Measurements from ENCODE around the gene MRPS11.
"Not testable (repeated sequence)": the region's sequence is repeated elsewhere in the genome, so short reads cannot be mapped to it uniquely, and the experiment has no call there.

Gene MRPS11

GRCh38 chr15:88447206-88447605, 20.3 kb upstream of the MRPS11 start:
- H3K4me3 Mint-ChIP-seq = no peak overlapping the region
- H3K4me1 Mint-ChIP-seq (ENCODE audit: low read depth) = peaks cover 3% of the 10 kb centered on the region
- no peaks in the 10 kb centered on the region for H3K36me3 Mint-ChIP-seq (ENCODE audit: low read depth)
- H3K9me3 Mint-ChIP-seq = peaks cover 9% of the 10 kb centered on the region
- H3K27ac Mint-ChIP-seq = no peak overlapping the region
- H3K27me3 Mint-ChIP-seq (ENCODE audit: low read depth) = peaks cover 20% of the 10 kb centered on the region
- no peak for DNase-seq (ENCODE audit: low spot score)

DNA sequence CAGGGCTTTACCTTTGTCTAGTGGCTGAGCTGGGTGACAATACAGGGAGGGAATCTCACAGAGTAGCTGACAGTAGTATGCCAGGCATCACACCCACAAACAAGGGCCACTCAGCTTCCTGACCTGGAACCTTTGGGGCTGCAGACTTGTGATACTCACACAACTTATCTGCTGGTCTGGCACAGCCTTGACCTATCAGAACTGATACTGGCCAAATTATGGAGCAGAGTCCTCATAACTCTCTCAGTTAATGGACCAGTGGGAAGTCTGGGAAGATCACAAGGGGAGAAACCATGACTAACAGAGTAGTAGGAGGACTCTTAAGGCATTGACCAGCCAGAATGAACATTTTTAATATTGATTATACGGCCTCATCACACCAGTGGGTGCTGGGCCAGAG, 19.8 kb upstream of the MRPS11 start:
- Mint-ChIP-seq H3K27ac (no peak overlapping the region), H3K36me3 (ENCODE audit: low read depth) (no peaks in the 10 kb centered on the region), H3K27me3 (ENCODE audit: low read depth) (peaks cover 19% of the 10 kb centered on the region), H3K9me3 (peaks cover 9% of the 10 kb centered on the region), H3K4me3 (no peak overlapping the region), H3K4me1 (ENCODE audit: low read depth) (peaks cover 3% of the 10 kb centered on the region)
- DNase-seq (ENCODE audit: low spot score) = no peak

DNA sequence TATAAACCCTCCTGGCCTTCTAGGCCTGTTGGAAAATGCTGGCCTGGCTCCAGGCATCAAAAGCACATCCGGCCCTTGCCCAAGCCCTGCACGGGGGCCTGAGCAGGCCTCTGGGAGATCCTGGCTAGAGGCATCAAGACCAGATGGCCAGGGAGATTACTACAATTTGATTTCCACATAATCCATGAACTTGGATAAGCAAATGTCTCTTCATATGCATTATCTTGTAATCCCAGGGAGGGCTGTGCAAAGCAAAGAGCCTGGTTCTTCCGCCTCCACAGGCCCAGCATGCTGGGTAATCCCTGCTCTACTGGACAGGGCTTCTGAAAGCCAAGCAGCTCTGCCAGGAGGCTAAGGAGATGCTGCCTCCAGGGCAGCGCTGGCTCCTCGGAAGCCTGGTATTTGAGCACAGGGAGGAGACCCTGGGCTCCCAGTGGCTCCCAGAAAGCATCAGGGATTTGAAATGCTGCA, 18.5 kb upstream of the MRPS11 start:
- H3K4me3 Mint-ChIP-seq = no peak overlapping the region

DNA sequence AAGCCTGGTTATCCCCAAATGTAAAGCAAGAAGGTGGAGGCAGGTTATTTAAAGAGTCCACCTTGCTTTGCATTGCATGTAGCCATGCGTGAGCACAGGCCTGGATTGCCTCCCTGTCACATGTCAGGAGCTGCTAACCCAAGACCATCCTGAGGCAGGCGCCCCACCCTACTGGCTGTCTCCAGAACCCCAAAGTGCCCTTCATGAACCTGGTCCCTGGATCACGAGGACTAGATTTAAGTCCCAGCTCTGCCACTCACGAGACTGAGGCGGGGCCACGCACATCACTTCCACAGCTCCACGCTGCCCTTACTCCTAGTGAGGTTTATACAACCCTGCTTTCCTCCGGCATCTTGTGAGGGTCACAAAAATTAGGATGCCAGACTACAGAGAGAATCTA, 17.9 kb upstream of the MRPS11 start:
- no peaks in the 10 kb centered on the region for H3K36me3 Mint-ChIP-seq (ENCODE audit: low read depth)
- no peak overlapping the region for H3K27ac Mint-ChIP-seq
- H3K27me3 Mint-ChIP-seq (ENCODE audit: low read depth) = peaks cover 4% of the 10 kb centered on the region
- no peak overlapping the region for H3K4me3 Mint-ChIP-seq
- no peak for DNase-seq (ENCODE audit: low spot score)
- no peaks in the 10 kb centered on the region for H3K9me3 Mint-ChIP-seq
- peaks cover 3% of the 10 kb centered on the region for H3K4me1 Mint-ChIP-seq (ENCODE audit: low read depth)

More for the DNA sequence above, 18.5 kb upstream of the MRPS11 start:
- DNase-seq (ENCODE audit: low spot score) = no peak
- H3K4me1 Mint-ChIP-seq (ENCODE audit: low read depth) = peaks cover 3% of the 10 kb centered on the region
- H3K36me3 Mint-ChIP-seq (ENCODE audit: low read depth) = no peaks in the 10 kb centered on the region
- H3K27ac Mint-ChIP-seq = no peak overlapping the region
- H3K9me3 Mint-ChIP-seq = peaks cover 2% of the 10 kb centered on the region
- H3K27me3 Mint-ChIP-seq (ENCODE audit: low read depth) = peaks cover 9% of the 10 kb centered on the region

- no peak overlapping the region for H3K27ac Mint-ChIP-seq
- peaks cover 3% of the 10 kb centered on the region for H3K4me1 Mint-ChIP-seq (ENCODE audit: low read depth)
- H3K27me3 Mint-ChIP-seq (ENCODE audit: low read depth) = peaks cover 3% of the 10 kb centered on the region
- H3K9me3 Mint-ChIP-seq = no peaks in the 10 kb centered on the region
- H3K36me3 Mint-ChIP-seq (ENCODE audit: low read depth) = no peaks in the 10 kb centered on the region
- H3K4me3 Mint-ChIP-seq = no peak overlapping the region
- peak; percentile 64 for DNase-seq (ENCODE audit: low spot score)
These were observed 17.2 kb upstream of the MRPS11 start for GRCh38 chr15:88450125-88450798.

DNA sequence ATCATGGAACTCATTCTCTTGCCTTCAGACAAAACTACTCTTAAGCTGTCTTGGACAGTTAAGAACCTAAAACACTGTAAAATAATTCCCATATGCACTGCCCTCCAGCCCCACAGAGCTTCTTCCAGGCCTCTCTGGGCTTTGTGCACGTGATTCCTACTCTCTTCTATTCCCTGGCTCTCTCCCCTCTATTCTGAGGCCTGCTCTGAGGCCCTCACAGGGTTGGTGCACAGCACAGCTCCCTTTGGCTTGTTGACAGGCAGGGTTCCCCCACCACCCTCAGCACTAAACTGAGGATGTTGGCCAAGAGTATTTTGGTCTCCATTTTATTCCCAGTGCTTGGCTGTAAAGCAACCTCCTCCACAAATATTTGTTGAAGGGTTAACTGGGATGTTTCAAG, 13.9 kb upstream of the MRPS11 start:
- peaks cover 3% of the 10 kb centered on the region for H3K27me3 Mint-ChIP-seq (ENCODE audit: low read depth)
- H3K36me3 Mint-ChIP-seq (ENCODE audit: low read depth) = peaks cover 1% of the 10 kb centered on the region
- no peak overlapping the region for H3K4me3 Mint-ChIP-seq
- H3K4me1 Mint-ChIP-seq (ENCODE audit: low read depth) = peaks cover 3% of the 10 kb centered on the region
- no peak overlapping the region for H3K27ac Mint-ChIP-seq
- H3K9me3 Mint-ChIP-seq = no peaks in the 10 kb centered on the region
- DNase-seq (ENCODE audit: low spot score) = no peak

GRCh38 chr15:88454236-88454635, 13.3 kb upstream of the MRPS11 start:
- no peaks in the 10 kb centered on the region for H3K9me3 Mint-ChIP-seq
- no peak overlapping the region for H3K27ac Mint-ChIP-seq
- peaks cover 3% of the 10 kb centered on the region for H3K4me1 Mint-ChIP-seq (ENCODE audit: low read depth)
- DNase-seq (ENCODE audit: low spot score) = no peak
- peaks cover 3% of the 10 kb centered on the region for H3K27me3 Mint-ChIP-seq (ENCODE audit: low read depth)
- no peak overlapping the region for H3K4me3 Mint-ChIP-seq
- H3K36me3 Mint-ChIP-seq (ENCODE audit: low read depth) = peaks cover 6% of the 10 kb centered on the region

DNA sequence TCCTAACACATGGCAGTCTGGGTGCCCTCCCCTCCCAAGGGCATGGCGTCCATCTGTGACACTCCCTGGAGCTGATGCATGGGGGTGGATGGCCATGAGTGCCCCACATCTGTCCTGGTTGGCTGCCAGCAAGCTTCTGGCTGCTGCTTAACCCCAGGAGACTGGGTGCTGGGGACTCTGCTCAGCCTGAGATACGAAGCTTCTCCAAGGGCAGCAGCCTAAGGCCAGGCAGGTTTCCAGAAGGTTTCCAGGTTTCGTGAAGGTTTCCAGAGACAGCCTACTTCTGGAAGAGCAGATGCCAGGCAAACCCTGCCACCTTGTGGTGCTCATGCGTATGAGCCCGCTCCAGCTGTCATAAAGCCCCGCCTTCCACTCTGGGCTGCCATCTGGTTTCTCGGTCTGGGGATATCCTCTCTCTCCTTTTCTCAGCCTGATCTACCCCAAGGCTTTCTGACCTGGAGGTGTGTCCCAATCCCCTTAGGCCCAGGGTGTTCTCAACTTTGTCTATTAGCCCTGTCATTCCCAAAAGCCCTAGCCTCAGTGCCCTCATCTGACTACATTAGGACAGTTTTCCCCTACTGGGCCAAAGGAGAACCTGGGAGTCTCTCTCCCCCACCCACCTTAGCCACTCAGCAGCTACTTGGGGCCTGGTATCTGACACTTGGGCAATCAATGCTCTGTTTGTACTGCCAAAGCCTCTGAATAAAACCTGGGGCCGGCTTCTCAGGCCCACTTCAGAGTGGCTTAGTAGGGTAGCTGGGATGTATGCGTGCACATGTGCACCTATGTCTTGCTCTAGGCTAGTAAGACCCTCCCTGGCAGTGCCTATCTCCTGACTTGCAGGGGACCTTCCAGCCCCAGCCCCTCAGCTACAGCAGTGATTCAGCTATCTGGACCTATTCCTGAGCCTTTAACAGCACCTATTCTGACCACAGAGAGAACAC, 12.4 kb upstream of the MRPS11 start:
- no peak overlapping the region for H3K27ac Mint-ChIP-seq
- peaks cover under 1% of the 10 kb centered on the region for H3K4me1 Mint-ChIP-seq (ENCODE audit: low read depth)
- no peak overlapping the region for H3K4me3 Mint-ChIP-seq
- H3K36me3 Mint-ChIP-seq (ENCODE audit: low read depth) = peaks cover 12% of the 10 kb centered on the region
- H3K27me3 Mint-ChIP-seq (ENCODE audit: low read depth) = peaks cover under 1% of the 10 kb centered on the region
- peak; percentile 23 for DNase-seq (ENCODE audit: low spot score)
- H3K9me3 Mint-ChIP-seq = no peaks in the 10 kb centered on the region

- Mint-ChIP-seq H3K4me1 (ENCODE audit: low read depth) (no peaks in the 10 kb centered on the region), H3K36me3 (ENCODE audit: low read depth) (peaks cover 18% of the 10 kb centered on the region), H3K27ac (no peak overlapping the region), H3K27me3 (ENCODE audit: low read depth) (no peaks in the 10 kb centered on the region), H3K9me3 (no peaks in the 10 kb centered on the region), H3K4me3 (no peak overlapping the region)
- DNase-seq (ENCODE audit: low spot score) = no peak
These were observed 10.8 kb upstream of the MRPS11 start for GRCh38 chr15:88456733-88457132.

DNA sequence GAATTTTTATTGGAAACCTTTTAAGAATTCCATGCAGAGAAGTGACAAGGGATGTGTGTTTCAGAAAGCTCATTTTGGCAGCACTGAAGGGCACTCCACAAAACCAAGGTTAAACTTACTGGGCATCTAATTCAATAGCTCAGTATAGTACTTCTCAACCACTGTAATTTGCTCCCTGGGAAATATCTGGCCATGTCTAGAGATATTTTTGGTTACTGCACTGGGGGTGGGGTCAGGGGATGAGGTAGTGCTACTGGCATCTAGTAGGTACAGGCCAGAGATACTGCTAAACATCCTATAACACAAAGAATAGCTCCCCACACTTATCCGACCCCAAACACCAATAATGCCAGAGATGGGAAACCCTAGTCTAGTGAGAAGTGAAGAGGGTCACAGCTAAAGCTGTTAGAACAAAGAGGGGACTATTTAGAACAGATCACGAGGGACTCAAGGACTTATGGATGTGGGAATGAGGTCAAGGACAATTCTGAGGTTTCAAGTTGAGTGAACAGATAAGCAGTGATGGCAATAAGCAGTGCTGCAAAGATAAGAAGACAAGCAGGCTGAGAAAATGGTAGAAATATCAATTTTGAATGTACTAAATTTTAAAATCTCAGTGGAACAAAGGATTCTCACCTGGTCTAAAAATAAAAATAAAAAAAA, 3.5 kb upstream of the MRPS11 start:
- no peak overlapping the region for H3K27ac Mint-ChIP-seq
- peaks cover 51% of the 10 kb centered on the region for H3K36me3 Mint-ChIP-seq (ENCODE audit: low read depth)
- no peak for DNase-seq (ENCODE audit: low spot score)
- H3K4me3 Mint-ChIP-seq = no peak overlapping the region
- no peaks in the 10 kb centered on the region for H3K9me3 Mint-ChIP-seq
- H3K4me1 Mint-ChIP-seq (ENCODE audit: low read depth) = peaks cover 21% of the 10 kb centered on the region
- no peaks in the 10 kb centered on the region for H3K27me3 Mint-ChIP-seq (ENCODE audit: low read depth)

- DNase-seq (ENCODE audit: low spot score) = peak; percentile 53
- Mint-ChIP-seq H3K27ac (no peak overlapping the region), H3K4me1 (ENCODE audit: low read depth) (peaks cover 21% of the 10 kb centered on the region), H3K4me3 (peak overlapping the region; percentile 95), H3K36me3 (ENCODE audit: low read depth) (peaks cover 42% of the 10 kb centered on the region), H3K9me3 (no peaks in the 10 kb centered on the region), H3K27me3 (ENCODE audit: low read depth) (no peaks in the 10 kb centered on the region)
These were observed 1.8 kb upstream of the MRPS11 start for GRCh38 chr15:88465633-88466224.

DNA sequence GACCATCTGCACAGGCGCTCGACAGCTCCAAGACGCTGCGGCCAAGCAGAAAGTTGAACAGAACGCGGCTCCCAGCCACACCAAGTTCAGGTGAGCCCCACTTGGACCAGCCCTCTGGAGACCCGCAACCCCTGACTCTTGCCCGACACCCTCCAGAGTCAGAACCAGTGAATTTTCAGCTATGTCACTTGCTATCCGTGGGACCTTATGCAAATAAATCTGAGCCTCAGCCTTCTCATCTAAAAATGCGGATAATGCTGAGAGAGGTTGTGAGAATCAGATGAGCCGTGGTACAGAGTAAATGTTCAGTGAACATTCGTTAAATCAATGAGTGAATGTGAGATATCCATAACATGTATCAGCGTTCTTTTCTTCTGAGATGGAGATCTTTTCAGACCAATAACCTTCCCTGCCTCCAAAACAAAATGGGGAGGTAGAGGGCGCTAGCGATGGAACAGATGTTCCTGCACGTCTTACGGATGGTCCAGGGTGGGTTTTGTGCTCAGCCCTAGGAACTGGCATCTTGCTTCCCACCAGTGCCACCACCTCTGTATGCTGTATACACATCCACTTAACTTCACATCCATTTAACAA, 524 bp downstream of the MRPS11 start:
- peak overlapping the region; percentile 95 for H3K4me3 Mint-ChIP-seq
- peaks cover 24% of the 10 kb centered on the region for H3K4me1 Mint-ChIP-seq (ENCODE audit: low read depth)
- no peak for DNase-seq (ENCODE audit: low spot score)
- H3K27ac Mint-ChIP-seq = peak overlapping the region; percentile 96
- H3K9me3 Mint-ChIP-seq = no peaks in the 10 kb centered on the region
- peaks cover 35% of the 10 kb centered on the region for H3K36me3 Mint-ChIP-seq (ENCODE audit: low read depth)
- no peaks in the 10 kb centered on the region for H3K27me3 Mint-ChIP-seq (ENCODE audit: low read depth)

- peak overlapping the region; percentile 95 for H3K4me3 Mint-ChIP-seq
- not testable (repeated sequence) for H3K9me3 Mint-ChIP-seq; DNase-seq (ENCODE audit: low spot score); H3K27me3 Mint-ChIP-seq (ENCODE audit: low read depth)
- peaks cover 24% of the 10 kb centered on the region for H3K4me1 Mint-ChIP-seq (ENCODE audit: low read depth)
- H3K36me3 Mint-ChIP-seq (ENCODE audit: low read depth) = peaks cover 32% of the 10 kb centered on the region
- H3K27ac Mint-ChIP-seq = peak overlapping the region; percentile 96
These were observed 1.2 kb downstream of the MRPS11 start for GRCh38 chr15:88468721-88469120.

Measured in T-helper 2 cell treated with Interferon-gamma antibody and Interleukin-4, amounts not matched to agents 5 μg/mL and 100 μg/mL, for 36 hours (primary cell).